GM19452 (cell line): ENCODE data around the gene RASL11B.

Experiments
- ATAC-seq: cut with Tn5 transposase; IDR thresholded peaks from one replicate; pipeline ENCODE4 v1.9.1; 2021; ENCODE audit not compliant: unreplicated experiment

RASL11B gene

GRCh38 chr4:52912608-52913007, 50.5 kb downstream of the RASL11B start:
- no peak for ATAC-seq

DNA sequence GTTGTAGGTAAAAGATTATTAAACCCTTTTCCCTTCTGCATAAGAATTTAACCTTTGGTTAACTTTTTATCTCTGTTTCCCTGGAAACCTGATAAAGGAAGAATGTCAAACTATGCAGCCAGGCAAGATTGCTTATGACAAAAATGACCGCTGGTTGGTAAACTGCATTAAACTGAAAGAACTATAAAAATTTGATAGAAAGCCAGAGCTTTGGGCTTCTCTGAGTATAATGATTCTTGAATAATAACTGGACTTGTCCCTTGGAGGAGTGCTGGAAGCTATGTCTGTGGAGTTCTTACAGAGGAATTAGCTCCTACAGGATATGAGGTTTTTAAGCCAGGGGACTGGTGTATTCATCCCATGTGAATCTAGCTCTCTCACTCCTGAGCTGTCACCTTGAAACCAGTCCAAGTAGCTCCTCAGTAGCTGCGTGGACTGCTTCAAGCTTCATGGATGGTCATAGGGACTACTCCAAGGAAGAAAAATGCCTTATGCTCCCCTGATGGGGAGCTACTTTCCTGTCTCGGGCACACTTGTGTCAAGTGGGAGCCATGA, 52.0 kb downstream of the RASL11B start:
- no peak for ATAC-seq

GRCh38 chr4:52915191-52915590, 53.1 kb downstream of the RASL11B start:
- no peak for ATAC-seq

DNA sequence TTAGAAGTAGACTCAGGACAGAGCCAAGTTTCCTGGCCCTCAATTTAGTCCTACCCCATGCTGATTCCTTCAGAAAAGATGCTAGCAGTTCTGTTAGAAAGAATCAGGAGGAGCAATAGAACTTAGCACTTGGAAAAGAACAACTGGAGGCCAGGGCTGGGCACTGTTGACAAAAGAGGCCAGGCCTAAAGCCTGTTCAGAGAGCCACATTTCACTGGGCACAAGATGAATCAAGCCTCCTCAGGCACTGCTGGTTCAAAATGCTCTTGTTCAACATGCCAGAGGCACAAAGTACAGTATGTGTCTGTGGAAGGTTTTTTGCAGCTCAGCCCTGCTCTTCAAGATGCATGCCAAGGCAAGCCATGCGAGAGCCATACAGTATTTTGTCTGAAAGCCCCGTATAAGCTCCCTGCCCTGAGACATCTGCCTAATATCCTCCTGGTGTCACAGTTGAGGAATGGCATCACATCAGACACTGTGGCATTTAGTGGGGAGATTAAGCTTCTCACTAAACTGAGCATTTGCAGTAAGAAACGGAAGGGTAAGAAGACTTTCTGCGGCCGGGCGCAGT, 53.7 kb downstream of the RASL11B start:
- ATAC-seq: no peak
